NOMO-1 treated with DMSO at 0.1 percent for 48 hours (cell line): ENCODE results near the gene PKIG.
"Not testable (repeated sequence)": the region's sequence is repeated elsewhere in the genome, so short reads cannot be mapped to it uniquely, and the experiment has no call there.

Experiments used
- DNase-seq: peaks from one replicate; lab custom pipeline; 2025; ENCODE audit not compliant: unreplicated experiment; lab: John Stamatoyannopoulos, UW

The PKIG gene

DNA sequence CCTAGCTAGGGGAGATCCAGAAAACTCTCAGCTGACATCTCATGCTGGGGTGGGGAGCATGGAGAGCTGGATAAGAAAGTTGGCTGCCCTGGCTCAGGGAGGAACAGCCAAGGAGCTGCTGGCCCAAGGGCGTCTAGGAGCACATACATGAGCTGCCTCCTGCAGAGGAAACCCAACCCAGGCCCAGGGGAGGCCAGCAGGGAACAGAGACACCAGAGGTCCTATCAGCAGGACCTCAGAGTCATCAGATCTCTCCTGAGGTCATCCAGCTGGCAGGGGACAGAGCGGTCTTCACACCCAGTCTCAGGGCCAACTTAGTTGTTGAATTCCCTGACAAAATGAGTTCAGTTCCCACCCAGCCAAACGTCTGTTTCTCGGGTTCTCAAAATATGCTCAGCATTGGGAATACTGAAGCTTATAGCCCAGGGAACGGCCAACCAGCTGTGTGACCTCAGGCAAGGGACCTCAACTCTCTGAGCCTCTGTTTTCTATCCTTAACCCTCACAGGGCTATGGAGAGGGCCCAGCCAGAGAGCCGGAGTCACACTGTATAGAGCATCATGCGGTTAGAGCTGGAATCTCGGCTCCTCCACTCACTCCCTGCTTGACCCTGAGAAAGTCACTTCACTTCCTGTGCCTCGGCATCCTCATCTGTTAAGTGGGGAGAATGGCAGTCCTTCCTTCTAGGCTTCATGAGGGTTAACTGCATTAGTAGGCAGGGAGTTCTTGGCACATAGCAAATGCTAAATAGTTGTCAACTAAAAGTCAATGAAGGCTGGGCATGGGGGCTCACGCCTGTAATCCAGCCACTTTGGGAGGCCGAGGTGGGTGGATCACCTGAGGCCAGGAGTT is 55.4 kb downstream of the PKIG start:
- DNase-seq, result no peak

GRCh38 chr20:44640522-44640921 is 58.1 kb downstream of the PKIG start:
- no peak for DNase-seq

GRCh38 chr20:44641325-44641724 is 58.9 kb downstream of the PKIG start:
- DNase-seq, result peak; percentile 28

DNA sequence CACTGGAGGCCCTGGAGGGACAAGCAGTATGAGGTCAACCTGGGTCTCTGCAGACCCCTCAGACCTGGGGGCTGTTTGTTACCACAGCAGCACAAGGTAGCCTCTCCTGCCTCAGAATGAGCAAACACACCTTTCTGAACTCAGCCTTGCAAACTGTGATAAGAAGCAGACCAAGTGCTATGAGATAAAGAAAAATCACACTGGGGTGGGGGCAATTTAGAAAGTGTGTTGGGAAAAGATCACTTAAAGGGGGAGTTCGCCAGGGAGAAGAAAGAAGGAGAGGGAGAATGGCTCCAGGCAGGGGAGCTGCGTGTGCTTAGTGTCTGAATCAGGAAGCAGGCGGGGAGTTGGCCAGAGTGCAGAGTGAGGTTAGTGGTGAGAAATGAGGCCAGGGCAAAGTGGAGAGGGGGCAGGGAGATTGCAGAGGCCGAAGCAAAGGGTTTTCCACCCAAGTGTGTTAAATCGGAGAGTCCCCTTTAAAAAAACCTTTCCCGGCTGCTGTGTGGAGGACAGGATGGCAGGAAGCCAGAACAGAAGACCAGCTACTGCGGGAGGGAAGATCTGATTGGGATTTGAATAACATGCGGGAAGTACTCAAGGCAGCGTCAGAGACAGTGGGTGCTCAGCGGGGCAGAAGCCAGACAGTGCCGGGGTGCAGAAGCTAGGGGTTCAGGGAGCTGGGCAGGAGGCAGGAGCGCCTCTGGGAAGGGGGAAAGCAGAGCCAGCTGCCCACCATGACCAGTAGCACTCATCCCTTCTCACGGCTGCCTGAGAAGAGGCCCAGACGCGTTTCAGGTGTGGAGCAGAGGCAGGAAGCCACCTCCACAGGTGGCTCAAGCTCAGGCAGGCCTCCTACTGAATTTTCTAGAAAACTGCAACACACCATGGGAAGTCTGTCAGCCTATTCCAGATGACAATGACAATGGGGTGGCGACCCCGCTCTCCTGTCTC is 60.1 kb downstream of the PKIG start:
- DNase-seq, result peak; percentile 78

- DNase-seq, result no peak
Measured at GRCh38 chr20:44643154-44643519, 60.8 kb downstream of the PKIG start.

GRCh38 chr20:44643596-44644229 is 61.3 kb downstream of the PKIG start:
- DNase-seq, result no peak

DNA sequence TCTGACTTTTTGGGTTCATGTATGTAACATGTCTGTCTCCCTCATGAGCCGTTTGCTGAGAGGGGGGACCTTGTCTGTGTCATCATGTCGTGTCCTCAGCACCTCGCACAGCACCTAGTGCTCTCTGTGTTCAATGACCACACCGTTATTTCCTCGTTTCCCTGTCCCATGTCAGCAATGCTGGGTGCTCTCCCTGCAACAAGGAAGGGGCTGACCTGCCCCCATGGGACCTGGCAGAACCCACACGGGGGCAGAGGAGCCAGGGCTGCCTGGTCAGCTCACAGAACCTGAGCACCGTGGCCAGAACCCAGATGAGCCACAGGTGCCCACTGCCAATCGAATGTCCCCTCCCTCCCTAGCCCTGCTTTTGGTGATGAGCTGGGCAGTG is 61.8 kb downstream of the PKIG start:
- no peak for DNase-seq

- no peak for DNase-seq
Measured at GRCh38 chr20:44644667-44645131, 62.3 kb downstream of the PKIG start.

GRCh38 chr20:44646023-44646640 is 63.8 kb downstream of the PKIG start:
- peak; percentile 92 for DNase-seq

DNA sequence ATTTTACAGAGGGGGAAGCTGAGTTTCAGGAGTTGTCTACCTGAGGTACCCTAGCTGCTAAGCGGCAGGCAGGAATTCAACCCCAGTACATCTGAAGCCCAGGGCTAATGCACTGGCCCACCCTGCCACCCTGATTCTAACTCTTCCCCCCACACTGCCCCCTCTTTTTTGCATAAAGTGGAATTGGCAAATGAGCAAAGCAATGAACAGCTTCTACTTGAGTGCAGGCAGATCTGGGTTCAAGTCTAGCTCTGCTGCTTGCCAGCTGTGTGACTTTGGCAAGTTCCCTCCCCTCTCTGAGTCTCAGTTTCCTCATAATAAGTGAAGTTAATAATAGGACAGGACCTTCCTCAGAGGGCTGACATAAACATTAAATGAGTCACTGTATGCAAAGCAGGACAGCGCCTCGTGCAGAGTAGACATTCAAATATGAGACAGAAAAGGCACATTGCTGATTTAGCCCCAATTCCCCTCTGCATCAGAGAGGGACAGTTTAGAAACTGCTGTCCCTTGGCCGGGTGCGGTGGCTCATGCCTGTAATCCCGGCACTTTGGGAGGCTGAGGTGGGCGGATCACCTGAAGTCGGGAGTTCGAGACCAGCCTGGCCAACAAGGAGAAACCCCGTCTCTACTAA is 64.4 kb downstream of the PKIG start:
- DNase-seq, result peak; percentile 93

GRCh38 chr20:44648068-44648467 is 65.7 kb downstream of the PKIG start:
- no peak for DNase-seq

DNA sequence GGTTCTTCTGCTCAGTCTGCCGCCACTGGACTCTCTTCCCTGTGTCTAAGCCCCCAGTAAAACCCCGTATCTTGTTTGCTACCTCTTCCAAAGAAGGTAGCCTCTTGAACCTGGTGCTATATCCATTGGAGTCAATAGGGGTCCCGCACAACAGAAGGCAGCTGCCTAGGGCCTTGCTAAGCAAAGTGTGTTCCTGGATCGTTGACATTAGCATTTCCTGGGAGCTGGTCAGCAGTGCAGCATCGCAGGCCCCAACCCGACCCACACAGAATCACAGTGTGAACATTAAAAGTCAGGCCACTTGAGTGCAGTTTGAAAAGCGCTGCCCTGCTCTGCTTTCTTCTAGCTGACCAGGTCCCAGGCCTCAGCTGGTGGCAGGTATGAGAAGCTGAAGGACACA is 66.2 kb downstream of the PKIG start:
- no peak for DNase-seq

GRCh38 chr20:44649126-44649525 is 66.7 kb downstream of the PKIG start:
- no peak for DNase-seq

DNA sequence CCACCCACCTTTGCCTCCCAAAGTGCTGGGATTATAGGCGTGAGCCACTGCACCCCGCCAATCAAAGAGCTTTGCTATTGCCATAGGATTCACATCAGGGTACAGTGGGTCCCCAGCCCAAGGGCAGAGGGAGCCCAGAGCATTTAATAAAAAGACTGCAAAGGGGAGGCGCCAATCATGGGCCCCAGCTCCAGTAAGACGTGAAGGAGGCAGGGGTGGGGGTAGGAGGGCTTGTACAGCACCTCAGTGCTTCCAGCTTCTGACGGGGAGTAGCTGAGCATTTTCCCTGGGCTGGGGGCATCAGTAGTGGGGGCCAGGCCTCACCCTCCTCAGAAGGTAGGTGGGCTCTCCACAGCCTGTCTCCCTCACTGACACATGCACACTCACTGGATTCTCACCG is 67.6 kb downstream of the PKIG start:
- no peak for DNase-seq

DNA sequence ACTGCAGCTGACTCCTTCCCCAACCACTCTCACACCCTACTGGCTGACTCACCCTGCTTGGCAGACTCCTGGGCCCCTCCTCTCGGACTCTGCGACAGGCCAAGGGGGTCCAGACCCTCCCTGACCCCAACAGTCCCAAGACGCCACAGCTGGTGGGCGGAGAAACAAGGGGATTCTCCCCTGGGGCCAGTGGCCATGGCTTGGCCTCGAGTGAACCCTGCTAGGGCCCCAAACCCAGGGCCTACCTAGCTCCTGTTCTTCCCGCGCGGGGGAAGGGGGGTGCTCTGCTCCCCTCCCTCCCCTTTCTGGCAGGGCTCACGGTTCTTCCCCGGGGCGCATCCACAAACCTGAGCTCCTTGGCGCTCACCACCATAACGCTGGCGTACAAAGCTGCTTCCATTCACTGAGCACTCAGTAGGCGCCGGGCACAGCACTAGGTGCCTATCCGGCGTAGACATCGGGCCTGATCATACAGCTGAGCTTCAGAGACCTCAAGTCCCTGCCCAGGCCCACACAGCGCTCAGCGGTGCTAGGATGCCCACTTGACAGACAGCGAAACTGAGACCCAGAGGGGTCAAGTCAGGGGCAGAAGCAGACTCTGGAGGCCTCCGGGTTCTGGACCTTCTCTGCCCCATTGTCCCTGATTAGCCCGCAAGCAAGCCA is 68.5 kb downstream of the PKIG start:
- DNase-seq, result no peak

DNA sequence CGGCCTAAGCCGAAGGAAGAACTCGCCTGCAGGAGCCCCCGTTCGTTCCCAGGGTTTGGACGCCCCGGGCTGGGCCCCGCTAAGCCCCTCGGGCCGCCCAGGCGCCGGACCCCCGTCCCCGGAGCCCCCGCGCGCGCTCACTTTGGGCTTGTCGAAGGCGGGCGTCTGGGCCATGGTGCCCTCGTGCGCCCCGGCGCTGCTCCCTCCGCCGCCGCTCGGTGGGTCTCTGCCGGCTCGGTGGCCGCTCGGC is 69.0 kb downstream of the PKIG start:
- DNase-seq, result no peak

- DNase-seq, result peak; percentile 45
Measured at GRCh38 chr20:44651684-44652423, 69.5 kb downstream of the PKIG start, which contains the start of gene ADA. ADA (minus strand) TSS chr20:44651699; CDS start chr20:44651607, 92 bp downstream.

DNA sequence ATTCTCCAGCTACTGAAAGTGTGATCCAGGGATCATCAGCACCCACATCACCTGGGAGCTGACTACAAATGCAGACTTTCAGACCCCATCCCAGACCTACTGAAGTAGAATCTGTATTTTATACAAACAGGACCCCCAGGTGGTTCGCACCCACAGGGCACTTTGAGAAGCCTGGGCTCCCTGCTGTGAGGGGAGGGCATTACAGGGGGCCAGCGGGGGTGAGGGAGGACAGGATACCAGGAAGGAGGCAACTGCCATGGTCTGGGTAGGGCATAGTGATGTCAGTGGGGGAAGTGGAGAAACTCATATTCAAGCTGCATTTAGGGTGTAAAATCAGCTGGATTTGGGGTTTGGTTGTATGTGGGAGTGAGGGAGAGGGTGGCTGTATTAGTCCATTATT is 71.2 kb downstream of the PKIG start:
- no peak for DNase-seq

- DNase-seq, result not testable (repeated sequence)
Measured at GRCh38 chr20:44654210-44654609, 71.8 kb downstream of the PKIG start.
